GM19452 (cell line): Measurements from ENCODE around the gene BEST4.
"Not testable (repeated sequence)": the region's sequence is repeated elsewhere in the genome, so short reads cannot be mapped to it uniquely, and the experiment has no call there.

Source experiments
- ATAC-seq: cut with Tn5 transposase; IDR thresholded peaks from one replicate; pipeline ENCODE4 v1.9.1; 2021; ENCODE audit not compliant: unreplicated experiment

The BEST4 gene

GRCh38 chr1:44788120-44788860, at the start of gene BEST4:
Gene BEST4, minus strand, starts transcription at chr1:44788170. Its CDS starts 465 bp downstream, at chr1:44787705.
- no peak for ATAC-seq

GRCh38 chr1:44835738-44836675, 48.0 kb upstream of the BEST4 start:
- ATAC-seq: no peak

- ATAC-seq: no peak
Measured at GRCh38 chr1:44834328-44834727, 46.4 kb upstream of the BEST4 start.

GRCh38 chr1:44832056-44832705, 44.2 kb upstream of the BEST4 start:
- ATAC-seq: no peak

GRCh38 chr1:44831516-44831915, 43.5 kb upstream of the BEST4 start:
- no peak for ATAC-seq

GRCh38 chr1:44830900-44831304, 42.9 kb upstream of the BEST4 start:
- no peak for ATAC-seq

- no peak for ATAC-seq
Measured at GRCh38 chr1:44829506-44830384, 41.8 kb upstream of the BEST4 start.

GRCh38 chr1:44828841-44829440, 41.0 kb upstream of the BEST4 start:
- ATAC-seq: no peak

GRCh38 chr1:44828003-44828651, 40.2 kb upstream of the BEST4 start:
- no peak for ATAC-seq

- no peak for ATAC-seq
Measured at GRCh38 chr1:44827197-44828002, 39.4 kb upstream of the BEST4 start.

- no peak for ATAC-seq
Measured at GRCh38 chr1:44826375-44827196, 38.6 kb upstream of the BEST4 start.

- ATAC-seq: not testable (repeated sequence)
Measured at GRCh38 chr1:44824392-44824791, 36.4 kb upstream of the BEST4 start.

GRCh38 chr1:44822981-44823451, 35.0 kb upstream of the BEST4 start:
- no peak for ATAC-seq

GRCh38 chr1:44822131-44822701, 34.2 kb upstream of the BEST4 start:
- ATAC-seq: no peak

GRCh38 chr1:44821240-44821715, 33.3 kb upstream of the BEST4 start:
- no peak for ATAC-seq

GRCh38 chr1:44820328-44821239, 32.6 kb upstream of the BEST4 start:
- ATAC-seq: no peak
